HL-60 (cell line): ENCODE measurements around the gene CAMTA1.

Experiments
- GABPA ChIP-seq: IDR thresholded peaks from 2 replicates; pipeline ENCODE4 v1.6.1; 2012; ENCODE audit warnings: low read depth
- POLR2AphosphoS5 ChIP-seq: IDR thresholded peaks from 2 replicates; pipeline ENCODE4 v1.6.1; 2012; ENCODE audit warnings: low read depth
- REST ChIP-seq: IDR thresholded peaks from 2 replicates; pipeline ENCODE4 v1.6.1; 2012; ENCODE audit warnings: low read depth; ENCODE audit not compliant: insufficient replicate concordance
- SPI1 ChIP-seq: IDR thresholded peaks from 2 replicates; pipeline ENCODE4 v1.6.1; 2012; ENCODE audit warnings: low read depth, mild to moderate bottlenecking, borderline replicate concordance
- TF ChIP-seq, protein P1 (sequence below): IDR thresholded peaks from one replicate; pipeline ENCODE4 v1.5.1; 2011; ENCODE audit warnings: low read length, control low read depth, inconsistent platforms; ENCODE audit not compliant: insufficient read depth

- TF ChIP-seq, protein P1, sequence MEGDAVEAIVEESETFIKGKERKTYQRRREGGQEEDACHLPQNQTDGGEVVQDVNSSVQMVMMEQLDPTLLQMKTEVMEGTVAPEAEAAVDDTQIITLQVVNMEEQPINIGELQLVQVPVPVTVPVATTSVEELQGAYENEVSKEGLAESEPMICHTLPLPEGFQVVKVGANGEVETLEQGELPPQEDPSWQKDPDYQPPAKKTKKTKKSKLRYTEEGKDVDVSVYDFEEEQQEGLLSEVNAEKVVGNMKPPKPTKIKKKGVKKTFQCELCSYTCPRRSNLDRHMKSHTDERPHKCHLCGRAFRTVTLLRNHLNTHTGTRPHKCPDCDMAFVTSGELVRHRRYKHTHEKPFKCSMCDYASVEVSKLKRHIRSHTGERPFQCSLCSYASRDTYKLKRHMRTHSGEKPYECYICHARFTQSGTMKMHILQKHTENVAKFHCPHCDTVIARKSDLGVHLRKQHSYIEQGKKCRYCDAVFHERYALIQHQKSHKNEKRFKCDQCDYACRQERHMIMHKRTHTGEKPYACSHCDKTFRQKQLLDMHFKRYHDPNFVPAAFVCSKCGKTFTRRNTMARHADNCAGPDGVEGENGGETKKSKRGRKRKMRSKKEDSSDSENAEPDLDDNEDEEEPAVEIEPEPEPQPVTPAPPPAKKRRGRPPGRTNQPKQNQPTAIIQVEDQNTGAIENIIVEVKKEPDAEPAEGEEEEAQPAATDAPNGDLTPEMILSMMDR: no peak
- TF ChIP-seq POLR2AphosphoS5: no peak
- no peak for TF ChIP-seq REST
- TF ChIP-seq SPI1: no peak
- TF ChIP-seq GABPA: no peak
Observed at GRCh38 chr1:6914706-6915105, 129.5 kb downstream of the CAMTA1 start.
